Measurements from ENCODE around the gene PLEKHA5.

DNA sequence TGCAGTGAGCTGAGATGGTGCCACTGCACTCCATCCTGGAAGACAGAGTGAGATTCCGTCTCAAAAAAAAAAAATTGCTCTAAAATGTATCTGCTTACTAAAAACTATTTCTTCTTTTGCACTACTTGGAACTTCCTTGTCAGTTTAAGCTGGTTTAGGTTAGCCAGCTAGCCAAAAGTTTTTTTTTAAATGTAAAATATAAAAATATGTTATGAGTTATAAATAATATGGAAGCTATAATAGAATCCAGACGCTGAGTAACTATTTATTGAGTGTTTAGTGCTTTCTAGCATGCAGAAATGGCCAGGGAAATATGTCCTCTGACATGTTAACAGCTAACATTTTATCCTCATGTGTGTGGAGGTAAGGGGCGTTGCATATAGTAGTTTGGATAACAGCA is 85.6 kb downstream of the PLEKHA5 start:
- TF ChIP-seq, protein P1, sequence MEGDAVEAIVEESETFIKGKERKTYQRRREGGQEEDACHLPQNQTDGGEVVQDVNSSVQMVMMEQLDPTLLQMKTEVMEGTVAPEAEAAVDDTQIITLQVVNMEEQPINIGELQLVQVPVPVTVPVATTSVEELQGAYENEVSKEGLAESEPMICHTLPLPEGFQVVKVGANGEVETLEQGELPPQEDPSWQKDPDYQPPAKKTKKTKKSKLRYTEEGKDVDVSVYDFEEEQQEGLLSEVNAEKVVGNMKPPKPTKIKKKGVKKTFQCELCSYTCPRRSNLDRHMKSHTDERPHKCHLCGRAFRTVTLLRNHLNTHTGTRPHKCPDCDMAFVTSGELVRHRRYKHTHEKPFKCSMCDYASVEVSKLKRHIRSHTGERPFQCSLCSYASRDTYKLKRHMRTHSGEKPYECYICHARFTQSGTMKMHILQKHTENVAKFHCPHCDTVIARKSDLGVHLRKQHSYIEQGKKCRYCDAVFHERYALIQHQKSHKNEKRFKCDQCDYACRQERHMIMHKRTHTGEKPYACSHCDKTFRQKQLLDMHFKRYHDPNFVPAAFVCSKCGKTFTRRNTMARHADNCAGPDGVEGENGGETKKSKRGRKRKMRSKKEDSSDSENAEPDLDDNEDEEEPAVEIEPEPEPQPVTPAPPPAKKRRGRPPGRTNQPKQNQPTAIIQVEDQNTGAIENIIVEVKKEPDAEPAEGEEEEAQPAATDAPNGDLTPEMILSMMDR (IDR thresholded peaks at IDR 0.05; ENCODE audit: low read depth, low read length, poor library complexity, severe bottlenecking): no peak
- no peak for TF ChIP-seq EZH2phosphoT487 (IDR thresholded peaks at IDR 0.05; ENCODE audit: borderline replicate concordance, low read length)
